ENCODE results near the gene CTSZ. TPM values are rescaled to one million over a fixed set of nuclear protein-coding genes. Genes with fewer than 3 reads are reported as not detected.

CTSZ gene
- total RNA-seq, 2 donors from 2014 or later = 274 to 303 TPM

- TF ChIP-seq CTCF (IDR thresholded peaks at IDR 0.05) = no peak
- Histone ChIP-seq H3K27ac (no peak overlapping the region), H3K4me3 (no peak overlapping the region), H3K9me3 (no peaks in the 10 kb centered on the region), H3K9ac (ENCODE audit: low read depth in 2 of 2, low read length in 2 of 2) (no peak overlapping the region), H3K27me3 (no peaks in the 10 kb centered on the region), H3K4me1 (peaks cover 17% of the 10 kb centered on the region), H3K36me3 (peaks cover 13% of the 10 kb centered on the region)
- no peak for DNase-seq
- intact Hi-C loops (cut with DNase I) = no loop called here
Measured at GRCh38 chr20:59037386-59037785, 30.3 kb upstream of the CTSZ start.

GRCh38 chr20:59035381-59035780 lies 28.3 kb upstream of the CTSZ start:
- H3K9ac ChIP-seq (ENCODE audit: low read depth in 2 of 2, low read length in 2 of 2) = no peak overlapping the region
- no peak for TF ChIP-seq CTCF (IDR thresholded peaks at IDR 0.05)
- no peak overlapping the region for H3K4me3 ChIP-seq
- intact Hi-C loops (cut with DNase I) = no loop called here
- no peak overlapping the region for H3K27ac ChIP-seq
- peaks cover 13% of the 10 kb centered on the region for H3K36me3 ChIP-seq
- H3K27me3 ChIP-seq = no peaks in the 10 kb centered on the region
- no peaks in the 10 kb centered on the region for H3K9me3 ChIP-seq
- DNase-seq = no peak
- peaks cover 7% of the 10 kb centered on the region for H3K4me1 ChIP-seq

GRCh38 chr20:59033616-59034165 lies 26.6 kb upstream of the CTSZ start:
- Histone ChIP-seq H3K27me3 (no peaks in the 10 kb centered on the region), H3K4me3 (no peak overlapping the region), H3K9me3 (no peaks in the 10 kb centered on the region), H3K36me3 (peaks cover 13% of the 10 kb centered on the region), H3K9ac (ENCODE audit: low read depth in 2 of 2, low read length in 2 of 2) (no peak overlapping the region), H3K27ac (no peak overlapping the region), H3K4me1 (peaks cover 4% of the 10 kb centered on the region)
- no peak for TF ChIP-seq CTCF (IDR thresholded peaks at IDR 0.05)
- intact Hi-C loops (cut with DNase I) = no loop called here
- no peak for DNase-seq

GRCh38 chr20:59033093-59033492 lies 26.0 kb upstream of the CTSZ start:
- Histone ChIP-seq H3K9me3 (no peaks in the 10 kb centered on the region), H3K4me3 (peak overlapping the region; percentile 82), H3K27me3 (no peaks in the 10 kb centered on the region), H3K36me3 (peaks cover 13% of the 10 kb centered on the region), H3K27ac (peak overlapping the region; percentile 89), H3K4me1 (peaks cover 4% of the 10 kb centered on the region), H3K9ac (ENCODE audit: low read depth in 2 of 2, low read length in 2 of 2) (peak overlapping the region in 1 of 2 donors; percentile 77)
- no peak for DNase-seq
- TF ChIP-seq CTCF (IDR thresholded peaks at IDR 0.05) = no peak
- intact Hi-C loops (cut with DNase I) = no loop called here

- no peaks in the 10 kb centered on the region for H3K9me3 ChIP-seq
- H3K9ac ChIP-seq (ENCODE audit: low read depth in 2 of 2, low read length in 2 of 2) = peak overlapping the region; percentile 69 to 77
- peaks cover 4% of the 10 kb centered on the region for H3K4me1 ChIP-seq
- H3K27ac ChIP-seq = peak overlapping the region; percentile 89
- intact Hi-C loops (cut with DNase I) = no loop called here
- no peaks in the 10 kb centered on the region for H3K27me3 ChIP-seq
- H3K4me3 ChIP-seq = peak overlapping the region; percentile 82
- peaks cover 9% of the 10 kb centered on the region for H3K36me3 ChIP-seq
- no peak for TF ChIP-seq CTCF (IDR thresholded peaks at IDR 0.05)
- DNase-seq = no peak
Measured at GRCh38 chr20:59032713-59033059, 25.6 kb upstream of the CTSZ start.
